MM.1S (cell line): ENCODE results near the gene HMCES.

ENCODE experiments used
- CTCF ChIP-seq: fragments of 300-600 bp; sonication (generic); IDR thresholded peaks from 2 replicates; pipeline ENCODE4 v1.5.1; 2016; ENCODE audit warnings: antibody characterized with exemption, low read length, mixed read lengths
- EZH2 ChIP-seq: fragments of 300-600 bp; sonication (generic); optimal IDR thresholded peaks from 2 replicates; pipeline ENCODE3; 2017; ENCODE audit warnings: low read depth, mild to moderate bottlenecking, antibody characterized with exemption, low read length, mixed read lengths

DNA sequence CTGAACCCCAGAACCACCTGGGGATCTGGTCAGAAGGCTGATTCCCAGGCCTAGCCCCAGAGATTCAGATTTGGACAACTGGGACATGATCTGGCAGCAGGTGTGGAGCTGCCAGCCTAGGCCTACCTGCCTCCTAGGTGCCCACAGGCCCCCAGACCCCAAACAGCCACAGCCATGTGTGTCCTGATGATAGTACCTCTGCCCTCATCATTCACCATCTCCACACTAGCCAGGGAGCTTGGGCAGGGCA is 34.7 kb downstream of the HMCES start:
- no peak for TF ChIP-seq CTCF
- TF ChIP-seq EZH2 = no peak
